NCI-H1694 treated with DMSO at 0.1 percent for 48 hours (cell line): Measurements from ENCODE around the gene NCOR1.
"Not testable (repeated sequence)": the region's sequence is repeated elsewhere in the genome, so short reads cannot be mapped to it uniquely, and the experiment has no call there.

Experiments used
- DNase-seq: peaks from one replicate; lab custom pipeline; 2025; lab: John Stamatoyannopoulos, UW

The NCOR1 gene

GRCh38 chr17:16214190-16215001 lies 938 bp downstream of the NCOR1 start:
- DNase-seq = no peak

- no peak for DNase-seq
Measured at GRCh38 chr17:16212793-16213192, 2.5 kb downstream of the NCOR1 start.

- no peak for DNase-seq
Measured at GRCh38 chr17:16211590-16211989, 3.7 kb downstream of the NCOR1 start.

DNA sequence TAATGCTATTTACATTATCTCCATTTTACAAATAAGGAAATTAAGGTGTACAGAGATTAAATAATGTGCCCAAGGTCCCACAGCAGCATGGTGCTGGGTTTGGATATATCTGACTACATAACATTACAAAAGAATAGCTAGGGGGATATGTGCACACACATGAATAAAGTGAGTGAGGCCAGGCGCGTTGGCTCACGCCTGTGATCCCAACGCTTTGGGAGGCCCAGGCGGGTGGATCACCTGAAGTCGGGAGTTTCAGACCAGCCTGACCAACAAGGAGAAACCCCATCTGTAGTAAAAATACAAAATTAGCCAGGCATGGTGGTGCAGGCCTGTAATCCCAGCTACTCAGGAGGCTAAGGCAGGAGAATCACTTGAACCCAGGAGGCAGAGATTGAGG lies 10.6 kb downstream of the NCOR1 start:
- not testable (repeated sequence) for DNase-seq

DNA sequence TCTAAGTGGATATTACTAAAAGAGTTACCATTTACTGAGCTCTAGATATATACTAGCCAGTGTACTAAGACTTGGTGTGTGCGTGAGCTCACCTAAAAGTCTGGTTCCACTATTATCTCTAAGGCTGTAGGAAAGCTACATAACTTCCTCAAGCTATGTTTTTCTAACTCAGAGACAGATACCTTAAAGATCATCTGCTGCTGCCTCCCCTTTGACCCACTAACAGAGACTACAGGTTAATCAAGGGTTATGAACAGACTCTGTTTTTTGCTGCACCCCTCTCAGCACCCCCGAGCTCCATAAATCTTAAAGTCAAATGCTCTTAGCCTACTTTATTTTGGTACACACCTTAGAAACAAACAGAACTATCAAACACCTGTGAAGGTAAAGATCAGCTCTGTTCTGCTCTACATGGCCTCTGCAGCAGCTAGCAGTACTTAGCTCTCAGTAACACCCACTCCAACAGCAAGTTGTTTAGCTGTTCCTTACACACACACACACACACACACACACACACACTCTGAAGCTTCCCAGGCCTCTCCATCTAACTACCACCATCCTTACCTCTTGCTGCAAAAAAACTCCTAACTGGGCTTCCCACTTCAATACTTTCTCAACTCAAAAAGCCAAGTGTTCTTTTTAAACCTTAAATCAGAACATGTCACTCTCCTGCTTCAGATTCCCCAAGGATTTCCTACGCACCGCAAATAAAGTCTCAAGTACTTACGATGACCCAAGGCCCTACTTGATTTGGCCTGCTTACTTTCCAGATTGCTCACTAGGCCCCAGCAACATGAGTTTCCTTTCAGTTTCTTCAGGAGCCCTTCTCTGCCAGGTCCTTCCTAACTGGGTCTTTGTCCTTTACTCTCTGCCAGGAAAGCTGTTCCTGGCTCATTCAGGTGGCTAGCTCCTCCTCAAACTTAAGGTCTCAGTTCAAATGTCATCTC lies 12.5 kb downstream of the NCOR1 start:
- not testable (repeated sequence) for DNase-seq

DNA sequence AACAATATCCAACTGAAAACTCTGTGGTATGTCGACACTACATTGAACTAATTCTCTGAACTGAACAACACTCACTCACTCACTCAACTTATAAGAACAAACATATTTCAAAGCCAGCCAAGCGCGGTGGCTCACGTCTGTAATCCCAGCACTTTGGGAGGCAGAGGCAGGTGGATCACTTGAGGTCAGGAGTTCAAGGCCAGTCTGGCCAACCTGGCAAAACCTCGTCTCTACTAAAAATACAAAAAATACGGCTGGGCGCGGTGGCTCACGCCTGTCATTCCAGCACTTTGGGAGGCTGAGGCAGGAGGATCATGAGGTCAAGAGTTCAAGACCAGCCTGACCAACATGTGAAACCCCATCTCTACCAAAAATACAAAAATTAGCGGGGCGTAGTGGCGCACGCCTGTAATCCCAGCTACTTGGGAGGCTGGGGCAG lies 13.6 kb downstream of the NCOR1 start:
- not testable (repeated sequence) for DNase-seq

GRCh38 chr17:16199093-16199492 lies 16.2 kb downstream of the NCOR1 start:
- DNase-seq = no peak

DNA sequence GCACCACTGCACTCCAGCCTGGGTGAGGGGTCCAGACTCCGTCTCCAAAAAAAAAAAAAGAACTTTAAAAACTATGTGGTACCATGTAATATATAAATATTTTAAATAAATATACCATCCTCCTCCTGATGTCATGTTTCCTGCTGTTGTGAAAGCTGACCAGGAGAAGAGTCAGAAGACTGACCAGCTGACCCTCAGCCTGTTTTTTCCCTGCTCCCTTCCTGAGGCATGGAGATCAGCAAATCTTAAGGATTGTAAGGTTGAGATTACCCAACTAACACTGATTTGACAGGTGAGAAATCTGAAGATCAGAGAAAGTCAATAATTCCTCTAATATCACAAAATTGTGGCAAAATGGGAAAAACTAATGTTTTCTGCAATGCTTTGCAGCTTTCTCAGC lies 18.1 kb downstream of the NCOR1 start:
- no peak for DNase-seq

DNA sequence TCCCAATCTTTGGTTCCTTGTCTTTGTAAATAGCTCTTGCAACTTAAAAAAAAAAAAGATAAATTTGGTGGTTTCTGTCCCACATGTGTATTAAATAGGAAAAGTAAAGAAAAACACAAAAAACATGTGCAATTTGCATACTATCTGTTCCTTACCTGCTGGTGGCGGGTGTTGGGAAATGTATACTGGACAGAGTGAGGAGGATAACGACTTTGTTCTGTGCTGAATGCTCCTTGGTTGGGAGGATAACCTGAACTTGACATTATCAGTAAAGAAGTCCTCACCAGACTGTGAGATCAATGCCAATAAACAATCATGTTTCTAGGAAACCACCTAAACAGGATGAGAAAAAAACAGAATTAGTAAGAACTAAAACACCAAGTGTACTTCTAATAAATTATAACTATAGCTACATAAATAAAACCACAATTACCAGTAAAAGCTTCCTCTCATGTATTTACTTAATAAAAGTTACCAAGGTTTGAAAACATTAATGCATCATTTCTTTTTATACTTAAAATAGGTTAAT lies 21.0 kb downstream of the NCOR1 start:
- DNase-seq = not testable (repeated sequence)

DNA sequence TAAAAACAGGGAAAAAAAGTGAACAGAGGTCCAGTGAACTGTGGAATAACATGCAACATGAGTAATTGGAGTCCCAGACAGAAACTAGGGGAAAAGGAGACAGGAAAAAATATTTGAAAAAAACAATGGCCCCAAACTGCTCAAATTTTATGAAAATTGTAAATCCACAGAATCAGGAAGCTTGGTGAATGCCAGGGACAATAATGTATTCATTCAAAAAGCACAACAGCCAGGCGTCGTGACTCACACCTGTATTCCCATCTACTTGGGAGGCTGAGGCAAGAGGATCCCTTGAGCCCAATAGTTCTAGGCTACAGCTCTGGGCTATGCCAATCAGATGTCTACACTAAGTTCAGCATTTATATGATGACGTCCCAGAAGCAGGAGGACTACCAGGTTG lies 23.7 kb downstream of the NCOR1 start:
- DNase-seq = no peak

- DNase-seq = no peak
Measured at GRCh38 chr17:16190703-16191360, 24.5 kb downstream of the NCOR1 start.

- DNase-seq = no peak
Measured at GRCh38 chr17:16189791-16190348, 25.5 kb downstream of the NCOR1 start.

GRCh38 chr17:16187642-16188041 lies 27.7 kb downstream of the NCOR1 start:
- DNase-seq = no peak

DNA sequence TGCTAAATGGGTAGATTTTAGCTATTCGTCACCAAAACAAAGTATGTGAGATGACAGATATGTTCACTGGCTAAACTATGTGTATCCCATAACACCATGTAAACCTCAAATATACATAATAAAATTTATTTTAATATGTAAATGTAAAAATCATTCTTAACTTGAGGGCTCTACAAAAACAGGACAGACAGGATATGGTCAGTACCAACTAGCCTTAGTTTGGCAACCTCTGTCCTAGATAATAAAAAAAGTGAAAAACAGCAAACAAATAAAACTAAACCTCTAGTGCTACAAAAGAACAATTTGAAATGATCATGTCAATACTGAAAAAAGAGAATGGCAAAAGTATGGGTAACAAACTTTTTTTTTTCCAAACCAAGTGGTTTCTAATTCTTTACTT lies 33.8 kb downstream of the NCOR1 start:
- no peak for DNase-seq

DNA sequence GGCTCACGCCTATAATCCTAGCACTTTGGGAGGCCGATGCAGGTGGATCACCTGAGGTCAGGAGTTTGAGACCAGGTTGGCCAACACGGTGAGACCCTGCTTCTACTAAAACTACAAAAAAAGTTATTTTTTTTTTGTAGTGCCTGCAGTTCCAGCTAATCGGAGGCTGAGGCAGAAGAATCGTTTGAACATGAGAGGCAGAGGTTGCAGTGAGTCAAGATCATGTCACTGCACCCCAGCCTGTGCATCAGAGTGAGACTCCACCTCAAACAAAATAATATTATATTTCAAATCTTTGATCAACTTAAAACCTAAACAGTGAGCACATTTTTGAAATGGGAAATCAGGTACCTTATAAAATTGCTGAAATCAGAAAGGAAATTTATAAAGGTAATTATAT lies 36.5 kb downstream of the NCOR1 start:
- no peak for DNase-seq

GRCh38 chr17:16171613-16172012 lies 43.7 kb downstream of the NCOR1 start:
- DNase-seq = no peak

DNA sequence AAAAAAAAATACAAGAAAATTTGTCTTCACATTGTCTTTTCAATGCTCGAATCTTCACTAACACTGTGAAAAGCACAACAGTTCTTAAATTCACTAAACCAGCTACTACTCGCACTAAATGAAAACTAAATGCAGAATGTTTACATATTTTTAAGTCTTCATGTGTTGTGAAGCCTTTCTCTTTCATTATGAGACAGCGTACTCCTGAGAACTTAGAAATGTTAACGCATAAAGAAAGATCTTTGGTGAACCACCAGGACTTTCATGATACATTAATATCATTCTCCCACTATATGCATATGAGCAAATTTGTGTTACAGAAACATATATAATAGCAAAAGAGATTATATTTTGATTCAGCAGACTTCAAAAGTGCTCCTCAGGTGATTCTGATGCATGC lies 48.6 kb downstream of the NCOR1 start:
- not testable (repeated sequence) for DNase-seq

- DNase-seq = no peak
Measured at GRCh38 chr17:16158714-16159113, 56.6 kb downstream of the NCOR1 start.

- no peak for DNase-seq
Measured at GRCh38 chr17:16155536-16155935, 59.8 kb downstream of the NCOR1 start.

DNA sequence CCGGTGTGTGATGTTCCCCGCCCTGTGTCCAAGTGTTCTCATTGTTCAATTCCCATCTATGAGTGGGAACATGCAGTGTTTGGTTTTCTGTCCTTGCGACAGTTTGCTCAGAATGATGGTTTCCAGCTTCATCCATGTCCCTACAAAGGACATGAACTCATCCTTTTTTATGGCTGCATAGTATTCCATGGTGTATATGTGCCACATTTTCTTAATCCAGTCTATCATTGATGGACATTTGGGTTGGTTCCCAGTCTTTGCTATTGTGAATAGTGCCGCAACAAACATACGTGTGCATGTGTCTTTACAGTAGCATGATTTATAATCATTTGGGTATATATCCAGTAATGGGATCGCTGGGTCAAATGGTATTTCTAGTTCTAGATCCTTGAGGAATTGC lies 63.0 kb downstream of the NCOR1 start:
- not testable (repeated sequence) for DNase-seq

GRCh38 chr17:16150251-16150856 lies 65.0 kb downstream of the NCOR1 start:
- no peak for DNase-seq
